HepG2 (cell line): Measurements from ENCODE around the gene PTH. TPM values are rescaled to one million over a fixed set of nuclear protein-coding genes. Genes with fewer than 3 reads are reported as not detected.

Experiments used
- DMAP1 ChIP-seq: IDR thresholded peaks from 2 replicates; pipeline ENCODE4 v1.6.1; 2016
- FOSL2 ChIP-seq: sonication (generic); formaldehyde crosslinking; IDR thresholded peaks from 2 replicates; pipeline ENCODE4 v1.4.0; 2020; ENCODE audit warnings: missing genetic modification reagents
- FOXA3 ChIP-seq: IDR thresholded peaks from 2 replicates; pipeline ENCODE4 v1.6.1; 2016; ENCODE audit warnings: missing genetic modification reagents, missing compliant biosample characterization
- FOXO1 ChIP-seq: sonication (generic); formaldehyde crosslinking; IDR thresholded peaks from 2 replicates; pipeline ENCODE4 v1.4.0; 2020; ENCODE audit warnings: missing genetic modification reagents
- GZF1 ChIP-seq: sonication (generic); formaldehyde crosslinking; IDR thresholded peaks from 2 replicates; pipeline ENCODE4 v1.5.1; 2020; ENCODE audit warnings: mild to moderate bottlenecking, missing genetic modification reagents
- HNF1B ChIP-seq: sonication (generic); formaldehyde crosslinking; IDR thresholded peaks from 2 replicates; pipeline ENCODE4 v1.5.1; 2020; ENCODE audit warnings: mild to moderate bottlenecking, moderate library complexity, missing genetic modification reagents
- HNRNPLL ChIP-seq: fragments of 200-400 bp; formaldehyde crosslinking; IDR thresholded peaks from 2 replicates; pipeline ENCODE4 v1.6.1; 2017; ENCODE audit warnings: mild to moderate bottlenecking, low read depth, low read length; ENCODE audit not compliant: poor library complexity, severe bottlenecking
- HOMEZ ChIP-seq: IDR thresholded peaks from 2 replicates; pipeline ENCODE4 v1.6.1; 2016; ENCODE audit warnings: low read depth
- HOXA5 ChIP-seq: sonication (generic); formaldehyde crosslinking; IDR thresholded peaks from 2 replicates; pipeline ENCODE4 v1.4.0; 2020; ENCODE audit warnings: missing genetic modification reagents
- KAT2B ChIP-seq: fragments of 150-350 bp; IDR thresholded peaks from 2 replicates; pipeline ENCODE4 v1.6.1; 2014; ENCODE audit warnings: low read depth, low read length, borderline replicate concordance
- KLF16 ChIP-seq, 2 experiments: sonication (generic) in 1 of 2; formaldehyde crosslinking in 1 of 2; IDR thresholded peaks; 2 replicates each; pipeline versions ENCODE4 v1.6.1 to v1.8.0; 2016 to 2023; ENCODE audit warnings: missing genetic modification reagents in 2 of 2, missing compliant biosample characterization in 1 of 2
- MIER3 ChIP-seq: IDR thresholded peaks from 2 replicates; pipeline ENCODE4 v1.6.1; 2016; ENCODE audit warnings: missing compliant biosample characterization, borderline replicate concordance
- MIXL1 ChIP-seq: IDR thresholded peaks from 2 replicates; pipeline ENCODE4 v1.6.1; 2016
- NFE2L2 ChIP-seq: fragments of 150-350 bp; IDR thresholded peaks from 2 replicates; pipeline ENCODE4 v1.6.1; 2014; ENCODE audit warnings: low read length
- RORA ChIP-seq: sonication (generic); formaldehyde crosslinking; IDR thresholded peaks from 2 replicates; pipeline ENCODE4 v1.5.0; 2020; ENCODE audit warnings: mild to moderate bottlenecking, missing genetic modification reagents, moderate library complexity
- SAP130 ChIP-seq: IDR thresholded peaks from 2 replicates; pipeline ENCODE4 v1.6.1; 2016; ENCODE audit warnings: low read depth
- SIX1 ChIP-seq: sonication (generic); formaldehyde crosslinking; IDR thresholded peaks from 2 replicates; pipeline ENCODE4 v1.4.0; 2020; ENCODE audit warnings: missing genetic modification reagents, borderline replicate concordance
- SOX6 ChIP-seq, 2 experiments: fragments of 450-650 bp in 1 of 2; sonication (generic) in 1 of 2; formaldehyde crosslinking in 1 of 2; IDR thresholded peaks; 2 replicates each; pipeline versions ENCODE4 v1.4.0 to v1.6.1; 2017 to 2020; ENCODE audit warnings: antibody characterized with exemption in 1 of 2, mild to moderate bottlenecking in 1 of 2, missing genetic modification reagents in 1 of 2
- TOE1 ChIP-seq: sonication (generic); formaldehyde crosslinking; IDR thresholded peaks from 2 replicates; pipeline ENCODE4 v1.4.0; 2020; ENCODE audit warnings: mild to moderate bottlenecking, missing genetic modification reagents
- ZBTB1 ChIP-seq: sonication (generic); formaldehyde crosslinking; IDR thresholded peaks from 2 replicates; pipeline ENCODE4 v1.4.0; 2020; ENCODE audit warnings: missing genetic modification reagents, borderline replicate concordance
- ZC3H13 ChIP-seq: sonication (generic); formaldehyde crosslinking; IDR thresholded peaks from 2 replicates; pipeline ENCODE4 v1.8.1; 2023; ENCODE audit warnings: mild to moderate bottlenecking, missing genetic modification reagents, moderate library complexity
- ZNF124 ChIP-seq: sonication (generic); formaldehyde crosslinking; IDR thresholded peaks from 2 replicates; pipeline ENCODE4 v1.4.0; 2020; ENCODE audit warnings: missing genetic modification reagents
- ZNF263 ChIP-seq: sonication (generic); formaldehyde crosslinking; IDR thresholded peaks from 2 replicates; pipeline ENCODE4 v1.4.0; 2020; ENCODE audit warnings: missing genetic modification reagents
- ZNF329 ChIP-seq: sonication (generic); formaldehyde crosslinking; IDR thresholded peaks from 2 replicates; pipeline ENCODE4 v1.9.0; 2021; ENCODE audit warnings: low read depth, mild to moderate bottlenecking, missing genetic modification reagents
- ZSCAN5A ChIP-seq: sonication (generic); formaldehyde crosslinking; IDR thresholded peaks from 2 replicates; pipeline ENCODE4 v1.8.0; 2022; ENCODE audit warnings: mild to moderate bottlenecking, missing genetic modification reagents, borderline replicate concordance
- ZSCAN9 ChIP-seq: IDR thresholded peaks from 2 replicates; pipeline ENCODE4 v1.6.1; 2016; ENCODE audit warnings: borderline replicate concordance
- polyA plus RNA-seq, 8 experiments: library from polyadenylated mRNA; depleted of rRNA in 3 of 8; stranded (reverse) in 7 of 8; unstranded in 1 of 8; fragments of >200 nt; fragmentation: Illumina TruSeq in 4 of 8; extraction: Trizol in 4 of 8; gene quantifications; 2 replicates each; pipeline versions ENCODE4 v1.2.1 to v1.2.3, GENCODE V29; 2011 to 2016; ENCODE audit warnings: low read depth in 4 of 8, missing spikeins in 1 of 8, mixed read lengths in 1 of 8; ENCODE audit not compliant: insufficient read depth in 1 of 8
- total RNA-seq, 5 experiments: library from RNA; depleted of rRNA; stranded (reverse); fragments of >200 nt; fragmentation: Illumina TruSeq; extraction: Trizol; gene quantifications; 2 replicates each; pipeline ENCODE4 v1.2.3, GENCODE V29; 2016; ENCODE audit warnings: low read depth in 1 of 5

PTH gene
- total and polyA plus RNA-seq, 2 of the 13 experiments (the other 11 are each of a cell fraction or from before 2014, with no cell fraction given): not detected

- no peak for TF ChIP-seq FOXO1
- no peak for TF ChIP-seq HNF1B (CRISPR knock-in tag)
- TF ChIP-seq ZSCAN5A (CRISPR knock-in tag): peak; percentile 75; the same call in 1 of the 2 replicates
- TF ChIP-seq KAT2B: no peak
- TF ChIP-seq NFE2L2: no peak
- TF ChIP-seq HOXA5 (CRISPR knock-in tag): peak; percentile 53; the same call in 1 of the 2 replicates
- 0 out of 2 replicates have a peak, but pooled peaks have one; percentile 9 for TF ChIP-seq ZNF263 (CRISPR knock-in tag)
- TF ChIP-seq SIX1 (CRISPR knock-in tag): no peak
- peak in 1 of 2 experiments; percentile 11; a peak in 1 of 4 replicates for TF ChIP-seq KLF16 (CRISPR knock-in tag; IDR thresholded peaks at IDR 0.05)
- TF ChIP-seq ZNF124 (CRISPR knock-in tag): 0 out of 2 replicates have a peak, but pooled peaks have one; percentile 21
- peak; percentile 53; the same call in 1 of the 2 replicates for TF ChIP-seq DMAP1 (CRISPR knock-in tag)
- TF ChIP-seq RORA: no peak
- TF ChIP-seq FOXA3 (CRISPR knock-in tag): 0 out of 2 replicates have a peak, but pooled peaks have one; percentile 5
- TF ChIP-seq HNRNPLL: peak; percentile 25
- TF ChIP-seq HOMEZ (CRISPR knock-in tag): no peak; the same call in 1 of the 2 replicates
- no peak for TF ChIP-seq ZSCAN9 (CRISPR knock-in tag)
- TF ChIP-seq MIXL1 (CRISPR knock-in tag): no peak
- TF ChIP-seq ZC3H13 (CRISPR knock-in tag): no peak
- TF ChIP-seq FOSL2 (CRISPR knock-in tag): no peak
- TF ChIP-seq GZF1 (CRISPR knock-in tag): 0 out of 2 replicates have a peak, but pooled peaks have one; percentile 27
- no peak for TF ChIP-seq ZBTB1 (CRISPR knock-in tag)
- no peak for TF ChIP-seq SOX6 (IDR thresholded peaks at IDR 0.05)
- peak; percentile 48; the same call in 1 of the 2 replicates for TF ChIP-seq SOX6 (CRISPR knock-in tag; IDR thresholded peaks at IDR 0.05)
- TF ChIP-seq TOE1 (CRISPR knock-in tag): no peak
- TF ChIP-seq ZNF329 (CRISPR knock-in tag): peak; percentile 42; the same call in 1 of the 2 replicates
- peak; percentile 64; the same call in 1 of the 2 replicates for TF ChIP-seq MIER3 (CRISPR knock-in tag)
- 0 out of 2 replicates have a peak, but pooled peaks have one; percentile 21 for TF ChIP-seq SAP130 (CRISPR knock-in tag)
Measured at GRCh38 chr11:13486926-13487660, 8.7 kb downstream of the PTH start (continued).
